SK-N-SH (cell line): Measurements from ENCODE around the gene RPS6KL1. TPM values are rescaled to one million over a fixed set of nuclear protein-coding genes. Genes with fewer than 3 reads are reported as not detected.

ENCODE experiments used
- CTCF ChIA-PET: fragments of 300-600, 350-600 bp; formaldehyde crosslinking; extraction: SDS; loops from one replicate; lab custom pipeline; 2021; lab: Yijun Ruan, JAX
- POLR2A ChIA-PET: fragments of 350-600 bp; sonication (Branson Sonifier 250); formaldehyde crosslinking; extraction: SDS; loops from one replicate; lab custom pipeline; 2020; ENCODE audit warnings: antibody characterized with exemption, inconsistent platforms; lab: Yijun Ruan, JAX
- DNase-seq: peaks from one replicate; pipeline ENCODE4 v3.0.0; 2012
- H2AFZ ChIP-seq: fragments of 200-600 bp; sonication (generic); 2 replicates; pipeline ENCODE4 v1.8.1; 2016; ENCODE audit warnings: antibody characterized with exemption, mild to moderate bottlenecking, low read depth
- H3F3A ChIP-seq: fragments of 200-600 bp; sonication (generic); replicated peaks from 2 replicates; pipeline ENCODE3; 2016; ENCODE audit warnings: antibody characterized with exemption, mild to moderate bottlenecking; ENCODE audit not compliant: insufficient read depth
- H3K27ac ChIP-seq, 2 experiments: fragments of 200-500 bp in 1 of 2; fragments of 200-600 bp in 1 of 2; sonication (Bioruptor generic) in 1 of 2; sonication (generic), shearing (Covaris generic) in 1 of 2; 2 replicates each; pipeline versions ENCODE4 v1.5.1 to v1.6.1; 2014 to 2016; ENCODE audit warnings: low read depth in 2 of 2, inconsistent platforms in 1 of 2, low read length in 1 of 2, mild to moderate bottlenecking in 1 of 2, mixed read lengths in 1 of 2
- H3K27me3 ChIP-seq: fragments of 200-600 bp; sonication (generic), shearing (Covaris generic); 2 replicates; pipeline ENCODE4 v1.6.1; 2016; ENCODE audit warnings: mixed run types; ENCODE audit not compliant: insufficient read depth
- H3K36me3 ChIP-seq, 2 experiments: fragments of 200-500 bp in 1 of 2; fragments of 200-600 bp in 1 of 2; sonication (Bioruptor generic) in 1 of 2; sonication (generic) in 1 of 2; replicated peaks in 1 of 2; 2 replicates each; pipeline versions ENCODE3 to v1.5.1; 2014 to 2016; ENCODE audit warnings: low read length in 1 of 2, mild to moderate bottlenecking in 1 of 2; ENCODE audit not compliant: insufficient read depth in 2 of 2, control insufficient read depth in 1 of 2
- H3K4me1 ChIP-seq, 2 experiments: fragments of 200-500 bp in 1 of 2; fragments of 200-600 bp in 1 of 2; sonication (Bioruptor generic) in 1 of 2; sonication (generic), shearing (Covaris generic) in 1 of 2; 2 replicates each; pipeline versions ENCODE4 v1.5.1 to v1.6.1; 2014 to 2016; ENCODE audit warnings: low read depth in 1 of 2, low read length in 1 of 2, mixed run types in 1 of 2; ENCODE audit not compliant: insufficient read depth in 2 of 2, control insufficient read depth in 1 of 2
- H3K4me2 ChIP-seq: fragments of 200-600 bp; sonication (generic), shearing (Covaris generic); 2 replicates; pipeline ENCODE4 v1.6.1; 2017; ENCODE audit warnings: mixed run types
- H3K4me3 ChIP-seq, 2 experiments: fragments of 200-500 bp in 1 of 2; fragments of 200-600 bp in 1 of 2; sonication (Bioruptor generic) in 1 of 2; sonication (generic), shearing (Covaris generic) in 1 of 2; 2 replicates each; pipeline versions ENCODE4 v1.5.1 to v1.8.1; 2014 to 2016; ENCODE audit warnings: low read depth in 2 of 2, inconsistent platforms in 1 of 2, low read length in 1 of 2, mild to moderate bottlenecking in 1 of 2, mixed read lengths in 1 of 2, moderate library complexity in 1 of 2
- H3K79me2 ChIP-seq: fragments of 200-600 bp; sonication (generic); 2 replicates; pipeline ENCODE4 v1.8.1; 2017; ENCODE audit warnings: mild to moderate bottlenecking; ENCODE audit not compliant: insufficient read depth
- H3K9ac ChIP-seq: fragments of 200-600 bp; sonication (generic); 2 replicates; pipeline ENCODE4 v1.6.1; 2017; ENCODE audit warnings: mixed run types
- H3K9me2 ChIP-seq: fragments of 200-600 bp; sonication (generic); 2 replicates; pipeline ENCODE4 v1.6.1; 2017; ENCODE audit warnings: mixed run types
- H3K9me3 ChIP-seq: fragments of 200-600 bp; sonication (generic); 2 replicates; pipeline ENCODE4 v1.6.1; 2017; ENCODE audit warnings: mixed run types, mild to moderate bottlenecking, moderate library complexity
- H4K20me1 ChIP-seq: fragments of 200-600 bp; sonication (generic); 2 replicates; pipeline ENCODE4 v1.6.1; 2017; ENCODE audit warnings: mild to moderate bottlenecking, mixed run types; ENCODE audit not compliant: insufficient read depth
- CHD2 ChIP-seq: fragments of 150-350 bp; IDR thresholded peaks from 2 replicates; pipeline ENCODE4 v1.6.1; 2018; ENCODE audit warnings: low read length; ENCODE audit not compliant: partially characterized antibody
- EP300 ChIP-seq, 2 experiments: IDR thresholded peaks; 2 replicates each; pipeline versions ENCODE4 v1.4.0 to v1.6.1; 2012; ENCODE audit warnings: borderline replicate concordance in 1 of 2, low read depth in 1 of 2, low read length in 1 of 2
- FOSL2 ChIP-seq: IDR thresholded peaks from 2 replicates; pipeline ENCODE4 v1.4.0; 2012; ENCODE audit warnings: low read depth, mild to moderate bottlenecking, moderate library complexity, borderline replicate concordance
- FOXJ3 ChIP-seq: sonication (generic); formaldehyde crosslinking; IDR thresholded peaks from 2 replicates; pipeline ENCODE4 v1.5.1; 2020; ENCODE audit warnings: mild to moderate bottlenecking, missing genetic modification reagents
- GABPA ChIP-seq: IDR thresholded peaks from 2 replicates; pipeline ENCODE4 v1.4.0; 2012; ENCODE audit warnings: low read depth, mild to moderate bottlenecking
- GATA2 ChIP-seq: sonication (generic); formaldehyde crosslinking; IDR thresholded peaks from 2 replicates; pipeline ENCODE4 v1.5.0; 2020; ENCODE audit warnings: mild to moderate bottlenecking, missing genetic modification reagents
- MEF2A ChIP-seq: IDR thresholded peaks from 2 replicates; pipeline ENCODE4 v1.4.0; 2012; ENCODE audit warnings: low read depth, borderline replicate concordance
- MXI1 ChIP-seq: IDR thresholded peaks from 2 replicates; pipeline ENCODE4 v1.6.1; 2012; ENCODE audit warnings: mild to moderate bottlenecking, low read depth, low read length, improper control_type of control experiment
- RAD21 ChIP-seq: IDR thresholded peaks from 2 replicates; pipeline ENCODE4 v1.6.1; 2012; ENCODE audit warnings: mild to moderate bottlenecking, low read length
- RFX5 ChIP-seq: IDR thresholded peaks from 2 replicates; pipeline ENCODE4 v1.6.1; 2012; ENCODE audit warnings: mild to moderate bottlenecking, improper control_type of control experiment, low read length
- RXRA ChIP-seq: IDR thresholded peaks from 2 replicates; pipeline ENCODE4 v1.4.0; 2012; ENCODE audit warnings: low read depth, mild to moderate bottlenecking, borderline replicate concordance
- SIN3A ChIP-seq: IDR thresholded peaks from 2 replicates; pipeline ENCODE4 v1.6.1; 2012; ENCODE audit warnings: low read depth, mild to moderate bottlenecking, low read length, moderate library complexity, borderline replicate concordance
- SMC3 ChIP-seq: IDR thresholded peaks from 2 replicates; pipeline ENCODE4 v1.6.1; 2012; ENCODE audit warnings: low read depth, low read length, improper control_type of control experiment
- TEAD4 ChIP-seq: IDR thresholded peaks from 2 replicates; pipeline ENCODE4 v1.4.0; 2012; ENCODE audit warnings: mild to moderate bottlenecking, borderline replicate concordance; ENCODE audit not compliant: insufficient read depth
- WGBS: methylation state at CpG from one replicate; pipeline ENCODE4 v1.1.6; 2017; ENCODE audit warnings: low lambda C conversion rate; 5-methylcytosine and 5-hydroxymethylcytosine counted together
- polyA plus RNA-seq, 3 experiments: library from polyadenylated mRNA; depleted of rRNA; stranded (reverse); fragments of >200 nt; gene quantifications; 2 replicates each; pipeline ENCODE4 v1.2.3, GENCODE V29; 2012
- TF ChIP-seq, protein P1 (sequence below): IDR thresholded peaks from 2 replicates; pipeline ENCODE4 v1.6.1; 2012; ENCODE audit warnings: mild to moderate bottlenecking, low read depth, low read length, moderate library complexity
- TF ChIP-seq, protein P2 (sequence below): IDR thresholded peaks from 2 replicates; pipeline ENCODE4 v1.4.0; 2012; ENCODE audit warnings: low read depth, borderline replicate concordance
- TF ChIP-seq, protein P3 (sequence below): fragments of 150-350 bp; IDR thresholded peaks from 2 replicates; pipeline ENCODE4 v1.6.1; 2017; ENCODE audit warnings: antibody characterized with exemption, low read length, low read depth, borderline replicate concordance
- TF ChIP-seq, protein P4 (sequence below): IDR thresholded peaks from 2 replicates; pipeline ENCODE4; 2012
- TF ChIP-seq, protein P5 (sequence below): fragments of 150-350 bp; IDR thresholded peaks from 2 replicates; pipeline ENCODE4 v1.6.1; 2016; ENCODE audit warnings: mild to moderate bottlenecking, low read depth, low read length

RPS6KL1 gene
- polyA plus RNA-seq, 1 of the 3 experiments (the other 2 are of a cell fraction): 2.5 TPM

DNA sequence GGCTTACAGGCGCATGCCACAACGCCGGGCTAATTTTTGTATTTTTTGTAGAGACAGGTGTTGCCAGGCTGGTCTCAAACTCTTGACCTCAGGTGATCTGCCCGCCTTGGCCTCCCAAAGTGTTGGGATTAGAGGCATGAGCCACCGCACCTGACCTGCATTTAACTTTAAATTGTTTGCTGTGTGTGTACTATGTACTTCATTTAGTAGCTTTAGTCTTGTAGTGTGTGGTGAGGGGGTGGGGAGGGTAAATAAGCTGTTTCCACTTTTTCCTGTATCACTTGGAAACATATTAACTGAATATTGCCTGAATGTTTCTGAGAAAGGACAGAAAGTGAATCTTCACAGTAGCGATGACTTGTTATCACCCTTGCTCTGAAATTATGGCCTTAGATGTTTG lies 32.8 kb downstream of the RPS6KL1 start:
- Histone ChIP-seq H3K36me3 (peaks cover 62 to 70% of the 10 kb centered on the region in 2 experiments), H3K9ac (no peak overlapping the region), H3K27ac (no peak overlapping the region), H2AFZ (no peak overlapping the region), H4K20me1 (peaks cover 40% of the 10 kb centered on the region), H3F3A (peaks cover 26% of the 10 kb centered on the region), H3K9me2 (no peaks in the 10 kb centered on the region), H3K4me1 (peaks cover 7 to 13% of the 10 kb centered on the region in 2 experiments; a peak in 3 of 4 replicates)
- POLR2A ChIA-PET: no interaction called here
- DNase-seq: no peak
- 99% methylated on average over 6 of the region's 6 CpGs for WGBS
- CTCF ChIA-PET: interaction anchor here (13.2 to 26.0 kb wide), 2 partner anchors 18 to 36 kb away, joined by 124 to 537 read pairs; no protein-coding TSS in a partner anchor
- no peak for TF ChIP-seq GABPA
- TF ChIP-seq CHD2: no peak
- TF ChIP-seq, protein P1, sequence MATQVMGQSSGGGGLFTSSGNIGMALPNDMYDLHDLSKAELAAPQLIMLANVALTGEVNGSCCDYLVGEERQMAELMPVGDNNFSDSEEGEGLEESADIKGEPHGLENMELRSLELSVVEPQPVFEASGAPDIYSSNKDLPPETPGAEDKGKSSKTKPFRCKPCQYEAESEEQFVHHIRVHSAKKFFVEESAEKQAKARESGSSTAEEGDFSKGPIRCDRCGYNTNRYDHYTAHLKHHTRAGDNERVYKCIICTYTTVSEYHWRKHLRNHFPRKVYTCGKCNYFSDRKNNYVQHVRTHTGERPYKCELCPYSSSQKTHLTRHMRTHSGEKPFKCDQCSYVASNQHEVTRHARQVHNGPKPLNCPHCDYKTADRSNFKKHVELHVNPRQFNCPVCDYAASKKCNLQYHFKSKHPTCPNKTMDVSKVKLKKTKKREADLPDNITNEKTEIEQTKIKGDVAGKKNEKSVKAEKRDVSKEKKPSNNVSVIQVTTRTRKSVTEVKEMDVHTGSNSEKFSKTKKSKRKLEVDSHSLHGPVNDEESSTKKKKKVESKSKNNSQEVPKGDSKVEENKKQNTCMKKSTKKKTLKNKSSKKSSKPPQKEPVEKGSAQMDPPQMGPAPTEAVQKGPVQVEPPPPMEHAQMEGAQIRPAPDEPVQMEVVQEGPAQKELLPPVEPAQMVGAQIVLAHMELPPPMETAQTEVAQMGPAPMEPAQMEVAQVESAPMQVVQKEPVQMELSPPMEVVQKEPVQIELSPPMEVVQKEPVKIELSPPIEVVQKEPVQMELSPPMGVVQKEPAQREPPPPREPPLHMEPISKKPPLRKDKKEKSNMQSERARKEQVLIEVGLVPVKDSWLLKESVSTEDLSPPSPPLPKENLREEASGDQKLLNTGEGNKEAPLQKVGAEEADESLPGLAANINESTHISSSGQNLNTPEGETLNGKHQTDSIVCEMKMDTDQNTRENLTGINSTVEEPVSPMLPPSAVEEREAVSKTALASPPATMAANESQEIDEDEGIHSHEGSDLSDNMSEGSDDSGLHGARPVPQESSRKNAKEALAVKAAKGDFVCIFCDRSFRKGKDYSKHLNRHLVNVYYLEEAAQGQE: no peak
- TF ChIP-seq, protein P2, sequence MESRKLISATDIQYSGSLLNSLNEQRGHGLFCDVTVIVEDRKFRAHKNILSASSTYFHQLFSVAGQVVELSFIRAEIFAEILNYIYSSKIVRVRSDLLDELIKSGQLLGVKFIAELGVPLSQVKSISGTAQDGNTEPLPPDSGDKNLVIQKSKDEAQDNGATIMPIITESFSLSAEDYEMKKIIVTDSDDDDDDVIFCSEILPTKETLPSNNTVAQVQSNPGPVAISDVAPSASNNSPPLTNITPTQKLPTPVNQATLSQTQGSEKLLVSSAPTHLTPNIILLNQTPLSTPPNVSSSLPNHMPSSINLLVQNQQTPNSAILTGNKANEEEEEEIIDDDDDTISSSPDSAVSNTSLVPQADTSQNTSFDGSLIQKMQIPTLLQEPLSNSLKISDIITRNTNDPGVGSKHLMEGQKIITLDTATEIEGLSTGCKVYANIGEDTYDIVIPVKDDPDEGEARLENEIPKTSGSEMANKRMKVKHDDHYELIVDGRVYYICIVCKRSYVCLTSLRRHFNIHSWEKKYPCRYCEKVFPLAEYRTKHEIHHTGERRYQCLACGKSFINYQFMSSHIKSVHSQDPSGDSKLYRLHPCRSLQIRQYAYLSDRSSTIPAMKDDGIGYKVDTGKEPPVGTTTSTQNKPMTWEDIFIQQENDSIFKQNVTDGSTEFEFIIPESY: no peak
- TF ChIP-seq GATA2 (CRISPR knock-in tag): no peak
- TF ChIP-seq EP300 (IDR thresholded peaks at IDR 0.05; ENCODE audit: borderline replicate concordance in 1 of 2, low read depth in 1 of 2, low read length in 1 of 2): no peak
- no peak for TF ChIP-seq MEF2A
- TF ChIP-seq MXI1: no peak
- TF ChIP-seq RXRA: no peak
- TF ChIP-seq RAD21: no peak
- no peak for TF ChIP-seq FOXJ3 (CRISPR knock-in tag)
- no peak for TF ChIP-seq TEAD4
- TF ChIP-seq, protein P3, sequence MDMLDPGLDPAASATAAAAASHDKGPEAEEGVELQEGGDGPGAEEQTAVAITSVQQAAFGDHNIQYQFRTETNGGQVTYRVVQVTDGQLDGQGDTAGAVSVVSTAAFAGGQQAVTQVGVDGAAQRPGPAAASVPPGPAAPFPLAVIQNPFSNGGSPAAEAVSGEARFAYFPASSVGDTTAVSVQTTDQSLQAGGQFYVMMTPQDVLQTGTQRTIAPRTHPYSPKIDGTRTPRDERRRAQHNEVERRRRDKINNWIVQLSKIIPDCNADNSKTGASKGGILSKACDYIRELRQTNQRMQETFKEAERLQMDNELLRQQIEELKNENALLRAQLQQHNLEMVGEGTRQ: no peak
- TF ChIP-seq, protein P4, sequence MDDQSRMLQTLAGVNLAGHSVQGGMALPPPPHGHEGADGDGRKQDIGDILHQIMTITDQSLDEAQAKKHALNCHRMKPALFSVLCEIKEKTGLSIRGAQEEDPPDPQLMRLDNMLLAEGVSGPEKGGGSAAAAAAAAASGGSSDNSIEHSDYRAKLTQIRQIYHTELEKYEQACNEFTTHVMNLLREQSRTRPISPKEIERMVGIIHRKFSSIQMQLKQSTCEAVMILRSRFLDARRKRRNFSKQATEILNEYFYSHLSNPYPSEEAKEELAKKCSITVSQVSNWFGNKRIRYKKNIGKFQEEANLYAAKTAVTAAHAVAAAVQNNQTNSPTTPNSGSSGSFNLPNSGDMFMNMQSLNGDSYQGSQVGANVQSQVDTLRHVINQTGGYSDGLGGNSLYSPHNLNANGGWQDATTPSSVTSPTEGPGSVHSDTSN: no peak
- TF ChIP-seq FOSL2: no peak
- TF ChIP-seq SIN3A: no peak
- TF ChIP-seq SMC3: no peak
- TF ChIP-seq RFX5: no peak
- TF ChIP-seq, protein P5, sequence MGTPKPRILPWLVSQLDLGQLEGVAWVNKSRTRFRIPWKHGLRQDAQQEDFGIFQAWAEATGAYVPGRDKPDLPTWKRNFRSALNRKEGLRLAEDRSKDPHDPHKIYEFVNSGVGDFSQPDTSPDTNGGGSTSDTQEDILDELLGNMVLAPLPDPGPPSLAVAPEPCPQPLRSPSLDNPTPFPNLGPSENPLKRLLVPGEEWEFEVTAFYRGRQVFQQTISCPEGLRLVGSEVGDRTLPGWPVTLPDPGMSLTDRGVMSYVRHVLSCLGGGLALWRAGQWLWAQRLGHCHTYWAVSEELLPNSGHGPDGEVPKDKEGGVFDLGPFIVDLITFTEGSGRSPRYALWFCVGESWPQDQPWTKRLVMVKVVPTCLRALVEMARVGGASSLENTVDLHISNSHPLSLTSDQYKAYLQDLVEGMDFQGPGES: no peak
- TF ChIP-seq, all 33 proteins: peak for 0
- H3K27me3 ChIP-seq: no peaks in the 10 kb centered on the region
- H3K4me2 ChIP-seq: no peak overlapping the region
- no peak overlapping the region for H3K4me3 ChIP-seq
- no peaks in the 10 kb centered on the region for H3K9me3 ChIP-seq
- H3K79me2 ChIP-seq: peaks cover 65% of the 10 kb centered on the region
